Uterus (tissue), 2 donors: ENCODE data around the gene FAM151A.

Experiments used
- CTCF ChIP-seq, 4 experiments: fragments of 200-600 bp in 2 of 4; fragments of 450-650 bp in 2 of 4; sonication (generic) in 2 of 4; IDR thresholded peaks; one replicate each; pipeline ENCODE4 v1.5.1; 2016 to 2019; ENCODE audit warnings: antibody characterized with exemption in 4 of 4, mild to moderate bottlenecking in 2 of 4, moderate library complexity in 1 of 4
- POLR2A ChIP-seq, 2 donors: fragments of 450-650 bp; IDR thresholded peaks; one replicate each; pipeline ENCODE4 v1.6.1; 2016; ENCODE audit warnings: antibody characterized with exemption in 2 of 2, mild to moderate bottlenecking in 1 of 2, moderate library complexity in 1 of 2

- TF ChIP-seq CTCF (IDR thresholded peaks at IDR 0.05) (no peak), POLR2A (IDR thresholded peaks at IDR 0.05) (no peak)
Observed at GRCh38 chr1:54572542-54572850, 50.8 kb downstream of the FAM151A start.
